ENCODE data around the gene CCDC89.

DNA sequence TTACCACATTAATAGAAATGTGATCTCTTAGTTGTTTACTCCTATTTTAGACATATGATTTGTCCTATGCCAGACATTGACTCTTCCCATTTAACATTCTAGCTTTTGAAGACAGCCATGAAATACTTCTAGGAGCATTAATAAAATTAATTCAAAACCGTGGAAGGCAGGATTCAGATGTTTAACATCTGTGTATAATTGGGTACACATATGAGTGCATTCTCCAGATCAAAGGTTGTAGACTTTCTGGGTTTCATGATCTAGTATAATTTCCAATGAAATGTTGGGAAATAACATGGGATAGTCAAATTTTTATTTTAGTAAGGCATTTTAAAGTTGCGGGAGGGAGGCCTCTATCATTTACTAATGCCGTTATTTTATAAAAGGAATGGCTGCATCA, 35.2 kb upstream of the CCDC89 start:
- TF ChIP-seq POLR2A (IDR thresholded peaks at IDR 0.05) (no peak), EP300 (IDR thresholded peaks at IDR 0.05) (no peak)

All from ovary (tissue), 1 donor.